Right atrium auricular region (tissue), 2 donors: ENCODE measurements around the gene WFDC6. TPM values are rescaled to one million over a fixed set of nuclear protein-coding genes. Genes with fewer than 3 reads are reported as not detected.
A peak's percentile ranks its signal among the peaks of the same experiment; 100 is the strongest.

Experiments
- DNase-seq: peaks from one replicate; pipeline ENCODE4 v3.0.0-alpha.2; 2019; ENCODE audit warnings: low spot score
- H3K27ac ChIP-seq, 2 donors: fragments of 200-600 bp; sonication (generic); 1 replicate in 1 of 2; 2 replicates in 1 of 2; pipeline ENCODE4 v1.5.1; 2016 to 2019
- H3K27me3 ChIP-seq, 2 donors: fragments of 200-600 bp; sonication (generic); one replicate each; pipeline versions ENCODE4 v1.5.1 to v1.6.0; 2017 to 2019
- H3K36me3 ChIP-seq: fragments of 200-600 bp; sonication (generic); one replicate; pipeline ENCODE4 v1.5.1; 2016
- H3K4me1 ChIP-seq, 2 donors: fragments of 200-600 bp; sonication (generic); one replicate each; pipeline versions ENCODE4 v1.5.1 to v1.6.0; 2017 to 2019
- H3K4me3 ChIP-seq, 2 donors: fragments of 200-600 bp; sonication (generic); 1 replicate in 1 of 2; 2 replicates in 1 of 2; pipeline ENCODE4 v1.5.1; 2017 to 2019; ENCODE audit warnings: mild to moderate bottlenecking in 1 of 2, moderate library complexity in 1 of 2
- H3K9me3 ChIP-seq, 2 donors: fragments of 200-600 bp; sonication (generic); one replicate each; pipeline ENCODE4 v1.5.1; 2019
- total RNA-seq, 2 donors: library from RNA; depleted of rRNA; stranded (reverse); fragments of >200 nt; gene quantifications; one replicate each; pipeline ENCODE4 v1.1.0, GENCODE V29; 2016
- TF ChIP-seq, protein P1 (sequence below), 2 donors: fragments of 200-600 bp; sonication (generic); IDR thresholded peaks; one replicate each; pipeline ENCODE4 v1.5.1; 2019; ENCODE audit warnings: antibody characterized with exemption in 2 of 2

The WFDC6 gene
- total RNA-seq, 2 donors from 2014 or later, result not detected

DNA sequence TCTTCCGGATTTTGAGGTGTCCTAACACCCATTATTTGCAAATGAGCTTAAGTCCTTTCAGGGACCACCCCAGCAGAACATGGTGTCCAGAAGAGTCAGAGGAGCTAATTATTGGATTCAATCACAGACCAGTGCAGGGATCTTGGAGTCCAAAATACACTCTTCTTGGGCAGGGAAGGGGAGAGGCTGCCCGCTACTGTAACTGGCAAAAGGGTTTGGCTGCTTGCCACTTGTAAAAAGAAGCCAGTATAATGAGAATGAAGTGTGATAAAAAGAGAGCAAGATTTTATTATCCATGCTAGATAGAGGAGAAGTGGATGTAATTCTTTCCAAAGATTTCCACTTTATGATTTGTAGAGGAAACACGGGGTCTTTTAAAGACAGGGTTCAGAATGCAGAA lies 43.1 kb downstream of the WFDC6 start:
- DNase-seq, result no peak
- H3K9me3 ChIP-seq, result no peaks in the 10 kb centered on the region
- TF ChIP-seq, protein P1, sequence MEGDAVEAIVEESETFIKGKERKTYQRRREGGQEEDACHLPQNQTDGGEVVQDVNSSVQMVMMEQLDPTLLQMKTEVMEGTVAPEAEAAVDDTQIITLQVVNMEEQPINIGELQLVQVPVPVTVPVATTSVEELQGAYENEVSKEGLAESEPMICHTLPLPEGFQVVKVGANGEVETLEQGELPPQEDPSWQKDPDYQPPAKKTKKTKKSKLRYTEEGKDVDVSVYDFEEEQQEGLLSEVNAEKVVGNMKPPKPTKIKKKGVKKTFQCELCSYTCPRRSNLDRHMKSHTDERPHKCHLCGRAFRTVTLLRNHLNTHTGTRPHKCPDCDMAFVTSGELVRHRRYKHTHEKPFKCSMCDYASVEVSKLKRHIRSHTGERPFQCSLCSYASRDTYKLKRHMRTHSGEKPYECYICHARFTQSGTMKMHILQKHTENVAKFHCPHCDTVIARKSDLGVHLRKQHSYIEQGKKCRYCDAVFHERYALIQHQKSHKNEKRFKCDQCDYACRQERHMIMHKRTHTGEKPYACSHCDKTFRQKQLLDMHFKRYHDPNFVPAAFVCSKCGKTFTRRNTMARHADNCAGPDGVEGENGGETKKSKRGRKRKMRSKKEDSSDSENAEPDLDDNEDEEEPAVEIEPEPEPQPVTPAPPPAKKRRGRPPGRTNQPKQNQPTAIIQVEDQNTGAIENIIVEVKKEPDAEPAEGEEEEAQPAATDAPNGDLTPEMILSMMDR (IDR thresholded peaks at IDR 0.05), result no peak
- no peaks in the 10 kb centered on the region for H3K4me1 ChIP-seq
- H3K27me3 ChIP-seq, result no peaks in the 10 kb centered on the region
- H3K36me3 ChIP-seq, result no peaks in the 10 kb centered on the region
- no peak overlapping the region for H3K27ac ChIP-seq
- H3K4me3 ChIP-seq, result no peak overlapping the region

DNA sequence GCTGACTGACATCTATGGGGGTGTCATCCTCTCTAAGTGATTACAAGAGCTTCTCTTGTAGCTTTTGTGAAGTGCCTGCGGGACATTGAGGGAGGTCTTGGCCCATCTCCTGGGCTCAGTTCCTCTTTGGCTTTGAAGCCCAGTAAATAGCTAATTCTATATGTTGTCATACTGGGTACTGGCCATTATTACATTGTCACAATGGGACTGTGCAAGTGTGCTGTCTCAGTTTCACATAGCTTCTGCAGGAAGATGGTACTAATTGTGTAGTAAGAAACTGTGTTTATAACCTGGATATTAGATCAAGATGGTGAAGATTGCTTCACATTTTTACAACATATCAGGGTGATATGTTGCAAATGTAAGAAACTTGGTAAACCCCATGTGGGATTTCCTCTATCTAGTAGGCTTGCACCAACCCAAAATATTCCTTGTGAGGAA lies 43.8 kb downstream of the WFDC6 start:
- TF ChIP-seq, protein P1 (IDR thresholded peaks at IDR 0.05), result no peak
- DNase-seq, result no peak
- no peak overlapping the region for H3K4me3 ChIP-seq

DNA sequence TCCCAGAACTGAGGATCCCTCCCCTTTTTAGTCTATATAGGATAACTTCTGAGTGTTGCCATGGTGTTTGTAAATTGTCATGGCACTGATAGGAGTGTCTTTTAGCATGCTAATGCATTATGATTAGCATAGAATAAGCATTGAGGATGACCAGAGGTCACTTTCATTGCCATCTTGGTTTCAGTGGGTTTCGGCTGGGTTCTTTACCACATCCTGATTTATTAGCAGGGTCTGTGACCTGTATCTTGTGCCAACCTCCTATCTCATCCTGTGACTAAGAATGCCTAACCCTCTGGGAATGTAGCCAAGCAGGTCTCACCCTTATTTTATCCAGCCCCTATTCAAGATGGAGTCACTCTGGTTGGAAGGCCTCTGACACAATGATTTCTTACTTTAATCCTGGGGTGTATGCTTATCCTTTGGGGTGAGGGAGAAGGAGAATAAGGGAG lies 50.2 kb downstream of the WFDC6 start:
- Histone ChIP-seq H3K4me1 (no peaks in the 10 kb centered on the region), H3K4me3 (no peak overlapping the region), H3K27me3 (no peaks in the 10 kb centered on the region), H3K9me3 (no peaks in the 10 kb centered on the region), H3K27ac (no peak overlapping the region), H3K36me3 (no peaks in the 10 kb centered on the region)
- no peak for DNase-seq
- TF ChIP-seq, protein P1 (IDR thresholded peaks at IDR 0.05), result no peak

More for the DNA sequence above, 43.8 kb downstream of the WFDC6 start:
- no peak overlapping the region for H3K27ac ChIP-seq
- H3K9me3 ChIP-seq, result no peaks in the 10 kb centered on the region
- no peaks in the 10 kb centered on the region for H3K27me3 ChIP-seq
- no peaks in the 10 kb centered on the region for H3K4me1 ChIP-seq
- H3K36me3 ChIP-seq, result no peaks in the 10 kb centered on the region

DNA sequence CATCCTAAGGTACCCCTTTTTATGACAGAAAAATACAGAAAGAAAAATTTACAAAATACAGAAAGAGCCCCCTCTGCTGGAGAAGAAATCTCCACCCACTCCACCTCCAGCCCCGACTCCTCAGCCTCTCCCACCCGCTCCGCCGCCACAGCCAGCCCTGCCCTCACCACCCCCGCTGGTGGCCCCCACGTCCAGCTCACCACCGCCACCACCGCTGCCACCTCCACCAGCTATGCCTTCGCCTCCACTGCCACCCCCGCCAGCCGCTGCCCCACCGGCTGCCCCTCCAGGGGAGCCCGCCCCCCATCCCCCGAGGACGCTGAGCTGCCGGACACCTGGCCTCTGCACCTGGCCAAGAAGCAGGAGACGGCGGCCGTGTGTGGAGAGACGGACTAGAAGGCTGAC lies 52.0 kb downstream of the WFDC6 start:
- no peaks in the 10 kb centered on the region for H3K9me3 ChIP-seq
- H3K27me3 ChIP-seq, result no peaks in the 10 kb centered on the region
- TF ChIP-seq, protein P1 (IDR thresholded peaks at IDR 0.05), result peak in 1 of 2 donors; percentile 34
- H3K36me3 ChIP-seq, result no peaks in the 10 kb centered on the region
- H3K4me3 ChIP-seq, result no peak overlapping the region
- H3K4me1 ChIP-seq, result no peaks in the 10 kb centered on the region
- no peak overlapping the region for H3K27ac ChIP-seq
- no peak for DNase-seq

DNA sequence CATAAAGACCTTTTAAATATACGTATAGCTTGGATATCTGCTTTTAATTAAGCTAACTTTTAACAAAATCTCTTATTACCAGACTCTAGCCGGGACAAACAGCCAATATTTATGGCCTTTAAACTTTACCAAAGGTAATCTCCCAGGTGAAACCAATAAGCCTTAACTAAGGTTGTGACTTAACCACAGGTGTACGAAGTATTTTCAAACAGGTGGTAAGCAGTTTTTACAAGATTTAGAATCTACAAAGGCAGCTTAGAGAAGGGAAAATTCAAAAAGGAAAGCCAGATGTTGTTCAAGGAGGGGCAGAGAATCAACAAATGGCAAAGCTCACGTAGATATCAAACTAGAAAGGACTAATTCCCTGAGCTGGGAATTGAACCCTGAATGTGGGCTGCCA lies 53.9 kb downstream of the WFDC6 start:
- TF ChIP-seq, protein P1 (IDR thresholded peaks at IDR 0.05), result no peak
- Histone ChIP-seq H3K36me3 (no peaks in the 10 kb centered on the region), H3K4me3 (no peak overlapping the region), H3K4me1 (no peaks in the 10 kb centered on the region), H3K27ac (no peak overlapping the region), H3K9me3 (no peaks in the 10 kb centered on the region), H3K27me3 (no peaks in the 10 kb centered on the region)
- no peak for DNase-seq

DNA sequence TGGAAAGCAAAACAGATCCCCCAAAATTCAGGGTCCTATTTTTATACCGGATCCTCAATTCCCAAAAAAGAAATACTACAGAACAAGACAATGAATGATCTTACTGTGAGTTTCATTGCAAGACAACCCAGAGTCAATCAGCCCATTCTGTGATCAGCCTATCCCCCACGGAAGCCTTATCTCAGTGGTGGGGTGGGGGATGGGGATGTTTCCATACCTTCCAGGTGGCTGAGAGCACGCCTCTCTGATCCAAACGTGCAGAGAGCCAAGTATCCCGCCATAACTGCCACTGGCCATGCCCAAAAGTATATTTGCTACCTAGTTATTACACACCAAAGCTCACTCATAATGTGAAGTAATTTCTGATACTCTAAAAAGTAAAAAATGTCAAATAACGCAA lies 54.6 kb downstream of the WFDC6 start:
- Histone ChIP-seq H3K9me3 (no peaks in the 10 kb centered on the region), H3K36me3 (no peaks in the 10 kb centered on the region), H3K27me3 (no peaks in the 10 kb centered on the region), H3K4me3 (no peak overlapping the region), H3K27ac (no peak overlapping the region), H3K4me1 (no peaks in the 10 kb centered on the region)
- no peak for DNase-seq
- TF ChIP-seq, protein P1 (IDR thresholded peaks at IDR 0.05), result no peak
